ENCODE measurements around the gene ROR1.

DNA sequence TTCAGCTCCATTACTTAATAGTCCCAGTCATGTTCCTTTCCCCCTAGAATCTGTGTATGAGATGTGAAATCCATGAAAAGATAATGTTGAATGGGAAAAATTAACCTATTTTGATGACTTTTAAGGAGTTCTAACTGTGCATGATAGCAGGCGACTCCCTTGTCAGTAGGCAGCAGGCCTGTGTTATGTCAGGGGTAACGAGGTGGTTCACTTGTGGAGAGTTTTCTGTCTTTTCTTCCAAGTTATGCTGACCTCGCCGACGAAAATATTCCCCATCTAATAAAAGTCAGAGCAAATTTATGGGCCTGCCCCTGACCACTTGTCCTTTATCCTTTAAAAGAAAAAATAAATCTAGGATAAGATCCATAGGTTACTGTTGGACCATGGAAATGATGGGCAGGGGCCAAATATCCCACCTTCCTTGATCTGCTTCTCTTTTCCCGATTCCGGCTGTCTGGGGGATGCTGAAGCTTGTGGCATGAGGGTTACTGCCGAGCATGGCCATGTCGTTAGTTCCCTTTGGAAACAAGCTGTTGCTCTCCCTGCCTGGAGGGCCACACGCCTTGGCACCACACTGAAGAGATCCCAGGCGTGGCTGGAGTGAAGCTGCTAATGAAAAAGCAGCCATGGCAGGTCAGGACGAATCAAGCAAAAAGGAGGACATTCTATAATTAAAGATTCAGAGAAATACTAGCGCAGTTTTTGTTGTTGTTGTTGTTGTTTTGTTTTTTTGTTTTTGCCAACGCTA lies 93.8 kb downstream of the ROR1 start:
- TF ChIP-seq, protein P1, sequence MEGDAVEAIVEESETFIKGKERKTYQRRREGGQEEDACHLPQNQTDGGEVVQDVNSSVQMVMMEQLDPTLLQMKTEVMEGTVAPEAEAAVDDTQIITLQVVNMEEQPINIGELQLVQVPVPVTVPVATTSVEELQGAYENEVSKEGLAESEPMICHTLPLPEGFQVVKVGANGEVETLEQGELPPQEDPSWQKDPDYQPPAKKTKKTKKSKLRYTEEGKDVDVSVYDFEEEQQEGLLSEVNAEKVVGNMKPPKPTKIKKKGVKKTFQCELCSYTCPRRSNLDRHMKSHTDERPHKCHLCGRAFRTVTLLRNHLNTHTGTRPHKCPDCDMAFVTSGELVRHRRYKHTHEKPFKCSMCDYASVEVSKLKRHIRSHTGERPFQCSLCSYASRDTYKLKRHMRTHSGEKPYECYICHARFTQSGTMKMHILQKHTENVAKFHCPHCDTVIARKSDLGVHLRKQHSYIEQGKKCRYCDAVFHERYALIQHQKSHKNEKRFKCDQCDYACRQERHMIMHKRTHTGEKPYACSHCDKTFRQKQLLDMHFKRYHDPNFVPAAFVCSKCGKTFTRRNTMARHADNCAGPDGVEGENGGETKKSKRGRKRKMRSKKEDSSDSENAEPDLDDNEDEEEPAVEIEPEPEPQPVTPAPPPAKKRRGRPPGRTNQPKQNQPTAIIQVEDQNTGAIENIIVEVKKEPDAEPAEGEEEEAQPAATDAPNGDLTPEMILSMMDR (IDR thresholded peaks at IDR 0.05) = no peak
- TF ChIP-seq EZH2 (IDR thresholded peaks at IDR 0.05) = no peak
- TF ChIP-seq EZH2phosphoT487 (IDR thresholded peaks at IDR 0.05) = no peak

All from neural progenitor cell (in vitro differentiated cells).